Skeletal muscle tissue (tissue), 4 donors: ENCODE data around the gene AHRR. TPM values are rescaled to one million over a fixed set of nuclear protein-coding genes. Genes with fewer than 3 reads are reported as not detected.
"Not testable (repeated sequence)": the region's sequence is repeated elsewhere in the genome, so short reads cannot be mapped to it uniquely, and the experiment has no call there.

Experiments used
- H3K27ac ChIP-seq: one replicate; pipeline ENCODE4 v1.7.0; 2013; ENCODE audit warnings: mild to moderate bottlenecking, low read depth, low read length, inconsistent platforms
- H3K27me3 ChIP-seq, 3 donors: one replicate each; pipeline ENCODE4 v1.7.0; 2013; ENCODE audit warnings: low read length in 3 of 3; ENCODE audit not compliant: control insufficient read depth in 3 of 3, insufficient read depth in 3 of 3
- H3K36me3 ChIP-seq, 3 donors: one replicate each; pipeline ENCODE4 v1.7.0; 2013; ENCODE audit warnings: low read length in 3 of 3; ENCODE audit not compliant: control insufficient read depth in 3 of 3, insufficient read depth in 3 of 3
- H3K4me1 ChIP-seq, 3 donors: one replicate each; pipeline ENCODE4 v1.7.0; 2013; ENCODE audit warnings: low read length in 3 of 3, mild to moderate bottlenecking in 3 of 3; ENCODE audit not compliant: control insufficient read depth in 3 of 3, insufficient read depth in 3 of 3
- H3K4me3 ChIP-seq, 3 donors: one replicate each; pipeline ENCODE4 v1.7.0; 2013; ENCODE audit warnings: low read length in 3 of 3
- H3K9ac ChIP-seq, 3 donors: one replicate each; pipeline ENCODE4 v1.7.0; 2013; ENCODE audit warnings: low read length in 3 of 3, mild to moderate bottlenecking in 3 of 3, moderate library complexity in 2 of 3, low read depth in 1 of 3
- H3K9me3 ChIP-seq, 3 donors: one replicate each; pipeline ENCODE4 v1.7.0; 2013; ENCODE audit warnings: low read length in 3 of 3; ENCODE audit not compliant: control insufficient read depth in 3 of 3
- total RNA-seq: library from RNA; depleted of rRNA; stranded (reverse); fragments of >200 nt; gene quantifications from one replicate; pipeline ENCODE4 v1.2.3, GENCODE V29; 2014
- donor health status: Osteomylitis.

Gene AHRR
- total RNA-seq: 1.0 TPM

- H3K9ac ChIP-seq: peak within 1 kb of the TSS in 1 of 3 donors; percentile 16
- peaks cover 43 to 52% (median 48%) of the 10 kb centered on the region in 3 donors for H3K27me3 ChIP-seq
- peaks cover 4 to 13% (median 10%) of the 10 kb centered on the region in 3 donors for H3K4me1 ChIP-seq
- no peak within 1 kb of the TSS for H3K27ac ChIP-seq
- peak within 1 kb of the TSS in 2 of 3 donors; percentile 45 to 48 for H3K4me3 ChIP-seq
- no peaks in the 10 kb centered on the region for H3K9me3 ChIP-seq
- peaks cover 0 to 2% (median 1%) of the 10 kb centered on the region in 3 donors for H3K36me3 ChIP-seq
These were observed at the start of gene AHRR for GRCh38 chr5:321230-321725. TSS of gene AHRR (plus strand) at chr5:321714. CDS start at chr5:343903, 22,189 bp downstream.

GRCh38 chr5:271828-272167 is 49.7 kb upstream of the AHRR start:
- Histone ChIP-seq H3K36me3 (peaks cover 10 to 22% (median 18%) of the 10 kb centered on the region in 3 donors), H3K4me1 (peaks cover 0 to 10% (median 6%) of the 10 kb centered on the region in 3 donors), H3K4me3 (peak overlapping the region; percentile 76 to 85 (median 77)), H3K9ac (peak overlapping the region; percentile 84 to 91 (median 85)), H3K27ac (peak overlapping the region; percentile 84)
- not testable (repeated sequence) for H3K9me3 ChIP-seq, H3K27me3 ChIP-seq

GRCh38 chr5:273091-273490 is 48.4 kb upstream of the AHRR start:
- not testable (repeated sequence) for H3K4me3 ChIP-seq, H3K27ac ChIP-seq, H3K9me3 ChIP-seq, H3K27me3 ChIP-seq, H3K9ac ChIP-seq
- peaks cover 10 to 16% (median 14%) of the 10 kb centered on the region in 3 donors for H3K36me3 ChIP-seq
- H3K4me1 ChIP-seq: peaks cover 0 to 10% (median 6%) of the 10 kb centered on the region in 3 donors

- H3K27me3 ChIP-seq, H3K9me3 ChIP-seq, H3K4me3 ChIP-seq, H3K27ac ChIP-seq, H3K9ac ChIP-seq: not testable (repeated sequence)
- Histone ChIP-seq H3K4me1 (peaks cover 0 to 10% (median 6%) of the 10 kb centered on the region in 3 donors), H3K36me3 (peaks cover 10 to 16% (median 14%) of the 10 kb centered on the region in 3 donors)
These were observed 48.0 kb upstream of the AHRR start for GRCh38 chr5:273491-273890.

- not testable (repeated sequence) for H3K9ac ChIP-seq, H3K27ac ChIP-seq, H3K4me3 ChIP-seq, H3K9me3 ChIP-seq, H3K27me3 ChIP-seq
- Histone ChIP-seq H3K36me3 (peaks cover 10 to 16% (median 14%) of the 10 kb centered on the region in 3 donors), H3K4me1 (peaks cover 0 to 10% (median 6%) of the 10 kb centered on the region in 3 donors)
These were observed 47.2 kb upstream of the AHRR start for GRCh38 chr5:274346-274745.

- Histone ChIP-seq H3K36me3 (peaks cover 10 to 16% (median 14%) of the 10 kb centered on the region in 3 donors), H3K9ac (no peak overlapping the region), H3K9me3 (no peaks in the 10 kb centered on the region), H3K4me3 (no peak overlapping the region), H3K27ac (no peak overlapping the region), H3K27me3 (no peaks in the 10 kb centered on the region), H3K4me1 (peaks cover 0 to 5% (median 5%) of the 10 kb centered on the region in 3 donors)
These were observed 42.9 kb upstream of the AHRR start for GRCh38 chr5:278646-279045.

GRCh38 chr5:279051-279665 is 42.4 kb upstream of the AHRR start:
- H3K9ac ChIP-seq, H3K9me3 ChIP-seq, H3K27ac ChIP-seq, H3K4me3 ChIP-seq, H3K27me3 ChIP-seq, H3K4me1 ChIP-seq: not testable (repeated sequence)
- peaks cover 10 to 14% (median 13%) of the 10 kb centered on the region in 3 donors for H3K36me3 ChIP-seq

- H3K36me3 ChIP-seq: peaks cover 4 to 6% (median 6%) of the 10 kb centered on the region in 3 donors
- H3K4me1 ChIP-seq: no peaks in the 10 kb centered on the region
- no peaks in the 10 kb centered on the region for H3K9me3 ChIP-seq
- no peak overlapping the region for H3K4me3 ChIP-seq
- H3K27ac ChIP-seq: no peak overlapping the region
- H3K9ac ChIP-seq: no peak overlapping the region
- no peaks in the 10 kb centered on the region for H3K27me3 ChIP-seq
These were observed 35.4 kb upstream of the AHRR start for GRCh38 chr5:285991-286557.

- H3K27me3 ChIP-seq, H3K4me1 ChIP-seq, H3K36me3 ChIP-seq, H3K4me3 ChIP-seq, H3K9ac ChIP-seq, H3K9me3 ChIP-seq, H3K27ac ChIP-seq: not testable (repeated sequence)
These were observed 31.3 kb upstream of the AHRR start for GRCh38 chr5:290200-290599.

GRCh38 chr5:291345-291744 is 30.2 kb upstream of the AHRR start:
- not testable (repeated sequence) for H3K9ac ChIP-seq, H3K36me3 ChIP-seq, H3K4me3 ChIP-seq, H3K4me1 ChIP-seq, H3K9me3 ChIP-seq, H3K27ac ChIP-seq, H3K27me3 ChIP-seq
